NCI-H146 treated with DMSO at 0.1 percent for 48 hours (cell line): Measurements from ENCODE around the gene PRKCI.
"Not testable (repeated sequence)": the region's sequence is repeated elsewhere in the genome, so short reads cannot be mapped to it uniquely, and the experiment has no call there.

Source experiments
- DNase-seq: peaks from one replicate; lab custom pipeline; 2025; ENCODE audit not compliant: unreplicated experiment; lab: John Stamatoyannopoulos, UW

The PRKCI gene

GRCh38 chr3:170222647-170223541 is 670 bp downstream of the PRKCI start:
- DNase-seq = peak; percentile 52

GRCh38 chr3:170225166-170225565 is 2.9 kb downstream of the PRKCI start:
- DNase-seq = no peak

GRCh38 chr3:170226426-170226960 is 4.3 kb downstream of the PRKCI start:
- DNase-seq = no peak

GRCh38 chr3:170228093-170228766 is 6.0 kb downstream of the PRKCI start:
- no peak for DNase-seq

GRCh38 chr3:170232266-170232665 is 10.0 kb downstream of the PRKCI start:
- DNase-seq = no peak

- no peak for DNase-seq
These were observed 11.3 kb downstream of the PRKCI start for GRCh38 chr3:170233530-170233929.

- DNase-seq = no peak
These were observed 17.9 kb downstream of the PRKCI start for GRCh38 chr3:170240142-170240541.

GRCh38 chr3:170240671-170241070 is 18.4 kb downstream of the PRKCI start:
- DNase-seq = no peak

- DNase-seq = peak; percentile 77
These were observed 22.4 kb downstream of the PRKCI start for GRCh38 chr3:170244576-170244975.

GRCh38 chr3:170247875-170248274 is 25.7 kb downstream of the PRKCI start:
- no peak for DNase-seq

- DNase-seq = no peak
These were observed 34.4 kb downstream of the PRKCI start for GRCh38 chr3:170256597-170256996.

- DNase-seq = no peak
These were observed 34.9 kb downstream of the PRKCI start for GRCh38 chr3:170257145-170257544.

- no peak for DNase-seq
These were observed 35.9 kb downstream of the PRKCI start for GRCh38 chr3:170258105-170258487.

- DNase-seq = no peak
These were observed 37.7 kb downstream of the PRKCI start for GRCh38 chr3:170259907-170260306.

GRCh38 chr3:170267793-170268192 is 45.6 kb downstream of the PRKCI start:
- DNase-seq = peak; percentile 96

- DNase-seq = not testable (repeated sequence)
These were observed 47.5 kb downstream of the PRKCI start for GRCh38 chr3:170269673-170270254.

- no peak for DNase-seq
These were observed 48.2 kb downstream of the PRKCI start for GRCh38 chr3:170270282-170270881.

GRCh38 chr3:170274641-170275040 is 52.4 kb downstream of the PRKCI start:
- no peak for DNase-seq

GRCh38 chr3:170275832-170276231 is 53.6 kb downstream of the PRKCI start:
- DNase-seq = no peak

- not testable (repeated sequence) for DNase-seq
These were observed 55.1 kb downstream of the PRKCI start for GRCh38 chr3:170277311-170277710.
